ENCODE measurements around the gene WDR77.

The WDR77 gene

GRCh38 chr1:111463029-111463683 lies 14.1 kb upstream of the WDR77 start:
- DNase-seq (ENCODE audit: low read depth) = no peak
- TF ChIP-seq CTCF (IDR thresholded peaks at IDR 0.05; ENCODE audit: low read depth, low read length, missing control alignments) = no peak
- H3K4me3 ChIP-seq (ENCODE audit: low read depth, low read length) = no peak overlapping the region

- TF ChIP-seq CTCF (IDR thresholded peaks at IDR 0.05; ENCODE audit: low read depth, low read length, missing control alignments) = no peak
- no peak overlapping the region for H3K4me3 ChIP-seq (ENCODE audit: low read depth, low read length)
- DNase-seq (ENCODE audit: low read depth) = no peak
Observed at GRCh38 chr1:111462370-111463028, 13.4 kb upstream of the WDR77 start.

- TF ChIP-seq CTCF (IDR thresholded peaks at IDR 0.05; ENCODE audit: low read depth, low read length, missing control alignments) = no peak
- no peak overlapping the region for H3K4me3 ChIP-seq (ENCODE audit: low read depth, low read length)
- DNase-seq (ENCODE audit: low read depth) = no peak
Observed at GRCh38 chr1:111461765-111462164, 12.7 kb upstream of the WDR77 start.

GRCh38 chr1:111455642-111456031 lies 6.6 kb upstream of the WDR77 start:
- TF ChIP-seq CTCF (IDR thresholded peaks at IDR 0.05; ENCODE audit: low read depth, low read length, missing control alignments) = no peak
- no peak overlapping the region for H3K4me3 ChIP-seq (ENCODE audit: low read depth, low read length)

GRCh38 chr1:111454859-111455641 lies 6.0 kb upstream of the WDR77 start:
- TF ChIP-seq CTCF (IDR thresholded peaks at IDR 0.05; ENCODE audit: low read depth, low read length, missing control alignments) = no peak
- H3K4me3 ChIP-seq (ENCODE audit: low read depth, low read length) = no peak overlapping the region
- no peak for DNase-seq (ENCODE audit: low read depth)

More at GRCh38 chr1:111455642-111456031, 6.6 kb upstream of the WDR77 start:
- no peak for DNase-seq (ENCODE audit: low read depth)

GRCh38 chr1:111453706-111454105 lies 4.7 kb upstream of the WDR77 start:
- no peak for DNase-seq (ENCODE audit: low read depth)
- no peak for TF ChIP-seq CTCF (IDR thresholded peaks at IDR 0.05; ENCODE audit: low read depth, low read length, missing control alignments)
- H3K4me3 ChIP-seq (ENCODE audit: low read depth, low read length) = no peak overlapping the region

Measured in GM12864 (cell line).